ENCODE data around the gene SMIM13. TPM values are rescaled to one million over a fixed set of nuclear protein-coding genes. Genes with fewer than 3 reads are reported as not detected.

Gene SMIM13
- total RNA-seq, 4 donors from 2014 or later: 4.1 to 6.3 (median 4.7) TPM

DNA sequence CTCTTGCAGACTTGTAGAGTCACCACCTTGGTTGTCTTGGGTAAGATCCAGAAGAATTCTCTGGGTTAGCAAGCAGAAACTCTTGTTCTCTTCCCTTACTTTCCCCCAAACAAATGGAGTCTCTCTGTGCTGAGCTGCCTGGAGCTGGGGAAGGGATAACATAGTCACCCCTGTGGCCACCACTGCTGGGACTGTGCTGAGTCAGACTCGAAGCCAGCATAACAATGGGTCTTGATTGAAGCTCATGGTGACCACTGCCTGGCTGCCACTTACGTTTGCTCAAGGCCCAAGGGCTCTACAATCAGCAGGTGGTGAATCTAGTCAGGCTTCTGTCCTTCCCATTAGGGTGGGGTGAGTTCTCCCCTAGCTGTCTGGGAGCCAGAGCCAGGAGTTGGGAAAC, 33.2 kb downstream of the SMIM13 start:
- DNase-seq: no peak
- Histone ChIP-seq H3K27me3 (no peaks in the 10 kb centered on the region), H3K36me3 (no peaks in the 10 kb centered on the region), H3K4me3 (no peak overlapping the region), H3K9me3 (no peaks in the 10 kb centered on the region), H3K27ac (no peak overlapping the region), H3K4me1 (no peaks in the 10 kb centered on the region)
- TF ChIP-seq POLR2A (IDR thresholded peaks at IDR 0.05): no peak
- TF ChIP-seq, protein P1, sequence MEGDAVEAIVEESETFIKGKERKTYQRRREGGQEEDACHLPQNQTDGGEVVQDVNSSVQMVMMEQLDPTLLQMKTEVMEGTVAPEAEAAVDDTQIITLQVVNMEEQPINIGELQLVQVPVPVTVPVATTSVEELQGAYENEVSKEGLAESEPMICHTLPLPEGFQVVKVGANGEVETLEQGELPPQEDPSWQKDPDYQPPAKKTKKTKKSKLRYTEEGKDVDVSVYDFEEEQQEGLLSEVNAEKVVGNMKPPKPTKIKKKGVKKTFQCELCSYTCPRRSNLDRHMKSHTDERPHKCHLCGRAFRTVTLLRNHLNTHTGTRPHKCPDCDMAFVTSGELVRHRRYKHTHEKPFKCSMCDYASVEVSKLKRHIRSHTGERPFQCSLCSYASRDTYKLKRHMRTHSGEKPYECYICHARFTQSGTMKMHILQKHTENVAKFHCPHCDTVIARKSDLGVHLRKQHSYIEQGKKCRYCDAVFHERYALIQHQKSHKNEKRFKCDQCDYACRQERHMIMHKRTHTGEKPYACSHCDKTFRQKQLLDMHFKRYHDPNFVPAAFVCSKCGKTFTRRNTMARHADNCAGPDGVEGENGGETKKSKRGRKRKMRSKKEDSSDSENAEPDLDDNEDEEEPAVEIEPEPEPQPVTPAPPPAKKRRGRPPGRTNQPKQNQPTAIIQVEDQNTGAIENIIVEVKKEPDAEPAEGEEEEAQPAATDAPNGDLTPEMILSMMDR (IDR thresholded peaks at IDR 0.05): no peak

DNA sequence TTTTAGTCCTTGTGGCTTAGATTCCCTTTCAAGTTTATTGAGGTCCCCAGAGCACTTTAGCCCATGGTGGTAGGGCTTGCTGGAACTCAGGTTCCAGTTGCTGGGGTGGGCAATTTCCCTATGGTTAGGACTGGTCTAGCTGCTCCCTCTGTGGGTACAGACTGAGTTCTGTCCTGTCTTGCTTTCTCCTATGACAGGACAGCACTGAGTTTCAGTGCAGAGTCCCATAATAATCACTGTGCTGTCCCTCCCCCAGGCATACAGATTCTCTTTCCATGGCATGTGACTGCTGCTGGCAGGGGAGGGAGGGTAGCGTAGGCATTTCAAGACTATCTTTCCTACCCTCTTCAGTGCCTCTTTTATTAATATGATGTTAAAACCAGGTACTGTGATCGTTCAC, 35.0 kb downstream of the SMIM13 start:
- H3K27ac ChIP-seq: no peak overlapping the region
- H3K27me3 ChIP-seq: no peaks in the 10 kb centered on the region
- H3K36me3 ChIP-seq: no peaks in the 10 kb centered on the region
- no peak overlapping the region for H3K4me3 ChIP-seq
- H3K9me3 ChIP-seq: no peaks in the 10 kb centered on the region
- no peak for DNase-seq
- H3K4me1 ChIP-seq: no peaks in the 10 kb centered on the region
- TF ChIP-seq, protein P1 (IDR thresholded peaks at IDR 0.05): no peak

DNA sequence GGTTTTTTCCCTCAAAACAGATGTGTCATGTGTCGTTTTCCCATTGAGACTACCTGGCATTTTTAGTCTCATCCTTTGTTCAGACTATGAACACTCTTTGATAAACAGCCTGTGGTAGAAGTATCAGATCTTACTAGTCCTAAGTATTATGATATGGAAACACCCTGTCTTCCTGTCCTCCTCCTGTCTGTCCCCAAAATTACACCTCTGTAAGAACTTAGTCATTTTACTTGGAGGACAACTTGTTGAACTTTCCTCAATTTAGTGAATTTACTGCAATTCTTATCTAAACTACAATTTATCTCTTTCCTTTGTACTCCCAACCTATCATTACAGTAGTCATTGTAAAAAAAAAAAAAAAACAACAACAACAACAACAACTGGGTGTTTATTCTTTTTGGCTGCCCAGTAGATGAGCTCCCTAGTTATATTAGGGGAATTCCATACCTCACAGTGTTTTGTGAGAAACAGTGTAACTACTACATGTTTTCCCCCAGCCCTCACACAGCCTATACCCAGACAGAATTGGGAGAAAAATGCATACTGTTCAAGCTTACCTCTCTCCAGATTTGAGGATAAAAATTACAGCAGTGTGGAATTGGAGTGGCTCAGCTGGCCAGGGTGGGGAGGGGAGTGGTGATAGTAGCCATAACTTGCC, 36.4 kb downstream of the SMIM13 start:
- peaks cover 0 to 7% (median 0%) of the 10 kb centered on the region in 3 donors for H3K36me3 ChIP-seq
- H3K4me3 ChIP-seq: no peak overlapping the region
- H3K27me3 ChIP-seq: no peaks in the 10 kb centered on the region
- DNase-seq: no peak
- TF ChIP-seq POLR2A (IDR thresholded peaks at IDR 0.05): no peak
- TF ChIP-seq, protein P1 (IDR thresholded peaks at IDR 0.05): no peak
- H3K9me3 ChIP-seq: no peaks in the 10 kb centered on the region
- H3K4me1 ChIP-seq: no peaks in the 10 kb centered on the region
- no peak overlapping the region for H3K27ac ChIP-seq

DNA sequence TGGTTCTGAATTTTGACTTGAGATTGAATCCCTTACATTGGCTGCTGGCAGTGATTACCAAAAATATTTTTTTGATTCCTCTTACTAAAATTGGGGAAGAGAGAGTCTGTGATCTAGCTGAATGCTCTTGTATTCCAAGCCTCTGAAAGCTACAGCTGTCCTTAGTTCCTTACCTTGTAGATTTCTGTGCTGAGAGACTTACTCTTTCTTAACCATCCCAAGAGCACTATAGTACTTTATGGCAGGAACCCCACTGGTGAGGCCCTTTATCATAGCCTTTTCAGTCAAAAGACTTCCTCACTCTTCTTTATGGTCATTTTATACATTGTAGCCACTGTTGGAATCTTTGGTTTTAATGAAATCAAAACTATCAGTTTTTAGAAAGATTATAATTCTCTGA, 37.0 kb downstream of the SMIM13 start:
- TF ChIP-seq, protein P1 (IDR thresholded peaks at IDR 0.05): no peak
- no peak for TF ChIP-seq POLR2A (IDR thresholded peaks at IDR 0.05)
- Histone ChIP-seq H3K27ac (no peak overlapping the region), H3K4me1 (no peaks in the 10 kb centered on the region), H3K9me3 (no peaks in the 10 kb centered on the region), H3K36me3 (peaks cover 0 to 13% (median 0%) of the 10 kb centered on the region in 3 donors), H3K4me3 (no peak overlapping the region), H3K27me3 (no peaks in the 10 kb centered on the region)
- DNase-seq: no peak

DNA sequence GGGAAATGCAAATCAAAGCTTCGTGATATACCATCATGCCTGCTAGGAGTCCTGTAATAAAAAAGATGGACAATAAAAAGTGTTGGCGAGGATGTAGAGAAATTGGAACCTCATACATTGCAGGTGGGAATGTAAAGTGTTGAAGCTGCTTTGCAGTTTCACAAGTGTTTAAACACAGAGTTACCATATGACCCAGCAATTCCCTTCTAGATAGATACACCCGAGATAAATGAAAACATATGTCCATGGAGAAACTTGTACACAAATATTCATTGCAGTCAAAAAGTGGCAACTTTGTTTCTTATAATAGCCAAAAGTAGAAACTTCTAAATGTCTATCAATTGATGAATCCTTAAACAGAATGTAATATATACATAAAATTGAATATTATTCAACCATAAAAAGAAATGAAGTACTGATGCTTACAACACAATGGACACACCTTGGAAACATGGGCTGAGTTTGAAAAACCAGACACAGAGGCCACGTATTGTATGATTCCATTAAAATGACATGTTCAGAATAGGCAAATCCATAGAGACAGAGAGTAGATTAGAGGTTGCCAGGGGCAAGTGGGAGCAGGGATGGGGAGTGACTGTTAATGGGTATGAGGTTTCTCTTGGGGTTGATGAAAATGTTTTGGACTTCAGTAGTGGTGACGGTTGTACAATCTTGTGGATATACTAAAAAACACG, 38.7 kb downstream of the SMIM13 start:
- H3K4me3 ChIP-seq: no peak overlapping the region
- TF ChIP-seq, protein P1 (IDR thresholded peaks at IDR 0.05): no peak
- TF ChIP-seq POLR2A (IDR thresholded peaks at IDR 0.05): no peak

More for the DNA sequence above, 38.7 kb downstream of the SMIM13 start:
- peaks cover 0 to 14% (median 0%) of the 10 kb centered on the region in 3 donors for H3K36me3 ChIP-seq
- no peaks in the 10 kb centered on the region for H3K27me3 ChIP-seq
- H3K9me3 ChIP-seq: no peaks in the 10 kb centered on the region
- DNase-seq: no peak
- no peaks in the 10 kb centered on the region for H3K4me1 ChIP-seq
- no peak overlapping the region for H3K27ac ChIP-seq

Measured in Peyer's patch (tissue), 4 donors.